HCT116 (cell line): ENCODE measurements around the gene MED25. TPM values are rescaled to one million over a fixed set of nuclear protein-coding genes. Genes with fewer than 3 reads are reported as not detected.

Experiments
- ATAC-seq: fragments of 200-7000 bp; cut with Tn5 transposase; 2 replicates; pipeline ENCODE4 v1.9.1; 2020; ENCODE audit warnings: mild to moderate bottlenecking, moderate library complexity
- BruUV-seq: library from RNA; stranded (reverse); fragments of 400-500 nt; replicated peaks from 2 replicates; lab custom pipeline; 2021; lab: Mats Ljungman, UMichigan
- CTCF ChIA-PET: fragments of 300-600 bp; sonication (Branson Sonifier 250); formaldehyde crosslinking; loops from one replicate; lab custom pipeline; 2021; ENCODE audit warnings: antibody characterized with exemption; lab: Charles Lee
- POLR2A ChIA-PET: fragments of 300-600, 350-600 bp; sonication (Branson Sonifier 250); formaldehyde crosslinking; loops from one replicate; lab custom pipeline; 2021; ENCODE audit warnings: antibody characterized with exemption; lab: Charles Lee
- RAD21 ChIA-PET, 2 experiments: fragments of 300-600 bp; sonication (Branson Sonifier 250); formaldehyde crosslinking; loops; one replicate each; lab custom pipeline; 2023; ENCODE audit warnings: low total read pairs in 2 of 2; ENCODE audit not compliant: uncharacterized antibody in 2 of 2, unreplicated experiment in 2 of 2, low non-redundant PET in 1 of 2; lab: Charles Lee
- DNase-seq: peaks from one replicate; pipeline ENCODE4 v3.0.0-alpha.2; 2010; ENCODE audit warnings: low read depth, low spot score
- H2AFZ ChIP-seq: fragments of 200-600 bp; shearing (Covaris generic), sonication (generic); 2 replicates; pipeline ENCODE4 v1.6.1; 2017; ENCODE audit warnings: low read depth, mixed run types, mixed read lengths, antibody characterized with exemption, low read length; ENCODE audit not compliant: poor library complexity, severe bottlenecking
- H3K27ac ChIP-seq: 2 replicates; pipeline ENCODE4 v1.5.1; 2012; ENCODE audit warnings: low read depth, low read length
- H3K27me3 ChIP-seq: fragments of 200-600 bp; sonication (generic); 2 replicates; pipeline ENCODE4 v1.6.1; 2016; ENCODE audit warnings: mixed run types, low read length, mixed read lengths; ENCODE audit not compliant: insufficient read depth
- H3K36me3 ChIP-seq, 2 experiments: fragments of 200-500 bp in 1 of 2; fragments of 200-600 bp in 1 of 2; sonication (Bioruptor generic) in 1 of 2; sonication (generic) in 1 of 2; 2 replicates each; pipeline versions ENCODE4 v1.5.1 to v1.6.1; 2014 to 2016; ENCODE audit warnings: low read length in 2 of 2, inconsistent platforms in 1 of 2, mixed read lengths in 1 of 2, mixed run types in 1 of 2; ENCODE audit not compliant: insufficient read depth in 2 of 2, control insufficient read depth in 1 of 2
- H3K4me1 ChIP-seq, 2 experiments: fragments of 200-600 bp in 1 of 2; sonication (generic) in 1 of 2; 2 replicates each; pipeline versions ENCODE4 v1.5.1 to v1.6.1; 2012 to 2017; ENCODE audit warnings: low read length in 2 of 2, inconsistent platforms in 1 of 2, mild to moderate bottlenecking in 1 of 2, mixed read lengths in 1 of 2, mixed run types in 1 of 2, moderate library complexity in 1 of 2; ENCODE audit not compliant: insufficient read depth in 2 of 2, control insufficient read depth in 1 of 2
- H3K4me2 ChIP-seq: fragments of 200-600 bp; sonication (generic); 2 replicates; pipeline ENCODE4 v1.6.1; 2017; ENCODE audit warnings: mixed run types, low read length, mixed read lengths
- H3K4me3 ChIP-seq, 2 experiments: fragments of 200-600 bp in 1 of 2; sonication (generic) in 1 of 2; replicated peaks in 1 of 2; 2 replicates each; pipeline ENCODE4 v1.5.1; 2011 to 2016; ENCODE audit warnings: low read length in 2 of 2, control low read depth in 1 of 2, low read depth in 1 of 2, mild to moderate bottlenecking in 1 of 2, mixed read lengths in 1 of 2, mixed run types in 1 of 2
- H3K79me2 ChIP-seq: fragments of 200-600 bp; sonication (generic); 2 replicates; pipeline ENCODE4 v1.6.1; 2017; ENCODE audit warnings: mild to moderate bottlenecking, mixed run types, low read length, moderate library complexity, mixed read lengths; ENCODE audit not compliant: insufficient read depth
- H3K9ac ChIP-seq: fragments of 200-600 bp; sonication (generic); 2 replicates; pipeline ENCODE4 v1.6.1; 2016; ENCODE audit warnings: low read length, mixed read lengths
- H3K9me2 ChIP-seq: fragments of 200-600 bp; sonication (generic), shearing (Covaris generic); 2 replicates; pipeline ENCODE4 v1.6.1; 2017; ENCODE audit warnings: mixed run types, mild to moderate bottlenecking, moderate library complexity; ENCODE audit not compliant: insufficient read depth
- H3K9me3 ChIP-seq, 2 experiments: fragments of 200-500 bp in 1 of 2; fragments of 200-600 bp in 1 of 2; sonication (Bioruptor generic) in 1 of 2; sonication (generic) in 1 of 2; 2 replicates each; pipeline ENCODE4 v1.6.1; 2014 to 2017; ENCODE audit warnings: low read length in 2 of 2, mixed read lengths in 2 of 2, inconsistent platforms in 1 of 2, low read depth in 1 of 2, mild to moderate bottlenecking in 1 of 2, mixed run types in 1 of 2, moderate library complexity in 1 of 2; ENCODE audit not compliant: control insufficient read depth in 1 of 2, insufficient read depth in 1 of 2
- H4K20me1 ChIP-seq: fragments of 200-600 bp; sonication (generic), shearing (Covaris generic); 2 replicates; pipeline ENCODE4 v1.6.1; 2017; ENCODE audit warnings: mixed run types, mild to moderate bottlenecking, moderate library complexity; ENCODE audit not compliant: insufficient read depth
- CBX3 ChIP-seq: IDR thresholded peaks from 2 replicates; pipeline ENCODE4 v1.6.1; 2012; ENCODE audit warnings: low read depth
- EGR1 ChIP-seq: IDR thresholded peaks from 2 replicates; pipeline ENCODE4 v1.6.1; 2012; ENCODE audit warnings: low read depth
- ELF1 ChIP-seq: IDR thresholded peaks from 2 replicates; pipeline ENCODE4 v1.6.1; 2012; ENCODE audit warnings: low read depth, borderline replicate concordance
- EZH2 ChIP-seq: fragments of 200-600 bp; sonication (generic); IDR thresholded peaks from 2 replicates; pipeline ENCODE4 v1.6.1; 2017; ENCODE audit warnings: antibody characterized with exemption, mixed run types
- EZH2phosphoT487 ChIP-seq: fragments of 200-600 bp; IDR thresholded peaks from 2 replicates; pipeline ENCODE4 v1.6.1; 2018; ENCODE audit warnings: antibody characterized with exemption, borderline replicate concordance
- FOSL1 ChIP-seq: IDR thresholded peaks from 2 replicates; pipeline ENCODE4 v1.6.1; 2012; ENCODE audit warnings: low read depth
- JUND ChIP-seq: IDR thresholded peaks from 2 replicates; pipeline ENCODE4 v1.6.1; 2012
- POLR2A ChIP-seq: IDR thresholded peaks from 2 replicates; pipeline ENCODE4 v1.7.0; 2011; ENCODE audit warnings: borderline replicate concordance; ENCODE audit not compliant: insufficient read depth, insufficient read length; ENCODE audit errors: extremely low read depth
- POLR2AphosphoS5 ChIP-seq: IDR thresholded peaks from 2 replicates; pipeline ENCODE4 v1.6.1; 2011; ENCODE audit warnings: mild to moderate bottlenecking, low read depth, low read length, moderate library complexity
- RAD21 ChIP-seq: IDR thresholded peaks from 2 replicates; pipeline ENCODE4 v1.6.1; 2012; ENCODE audit warnings: low read depth, mild to moderate bottlenecking
- SP1 ChIP-seq: IDR thresholded peaks from 2 replicates; pipeline ENCODE4 v1.6.1; 2012; ENCODE audit warnings: low read depth
- SRF ChIP-seq: IDR thresholded peaks from 2 replicates; pipeline ENCODE4 v1.6.1; 2012; ENCODE audit warnings: low read depth
- ZFX ChIP-seq: fragments of 450-650 bp; IDR thresholded peaks from 2 replicates; pipeline ENCODE4 v1.6.1; 2017
- ZNF274 ChIP-seq: fragments of 200-500 bp; sonication (Bioruptor generic); IDR thresholded peaks from 2 replicates; pipeline ENCODE4 v1.6.1; 2014; ENCODE audit warnings: mild to moderate bottlenecking, low read depth, low read length, inconsistent platforms
- intact Hi-C: fragments of 100-400 bp; cut with micrococcal nuclease; formaldehyde crosslinking; loops from 2 replicates; pipeline ENCODE4 v1.10.0; 2022
- total RNA-seq: library from RNA; stranded (reverse); gene quantifications from one replicate; pipeline ENCODE4 v1.2.1, GENCODE V29; 2021; ENCODE audit not compliant: unreplicated experiment
- TF ChIP-seq, protein P1 (sequence below): IDR thresholded peaks from 2 replicates; pipeline ENCODE4 v1.6.1; 2012
- TF ChIP-seq, protein P2 (sequence below): IDR thresholded peaks from 2 replicates; pipeline ENCODE4 v1.6.1; 2012; ENCODE audit warnings: low read depth
- TF ChIP-seq, protein P3 (sequence below): IDR thresholded peaks from 2 replicates; pipeline ENCODE4 v1.6.1; 2012

MED25 gene
- total RNA-seq, 1 experiment from 2014 or later, result 77.7 TPM

DNA sequence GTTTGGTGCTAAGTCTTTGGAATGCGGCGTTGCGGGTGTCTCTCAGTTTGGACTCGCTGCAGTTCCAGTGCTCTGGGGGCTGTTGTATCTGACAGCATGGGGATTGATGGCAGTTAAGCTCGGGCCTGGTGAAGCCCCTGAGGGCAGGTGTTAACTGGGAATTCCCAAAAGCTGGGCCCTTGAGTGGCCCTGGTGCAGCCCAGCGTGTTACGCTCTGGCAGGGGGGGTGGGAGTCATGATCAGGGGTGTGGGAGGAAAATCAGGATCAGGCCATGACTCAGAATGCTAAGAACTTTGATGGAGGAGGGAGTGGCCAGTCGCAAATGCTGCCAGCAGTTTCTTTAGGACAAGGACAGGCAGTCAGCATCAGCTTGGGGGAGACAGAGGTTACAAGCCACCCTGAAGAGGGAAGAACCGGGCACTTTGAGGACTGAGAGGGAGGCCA, 31.7 kb upstream of the MED25 start (continued):
- TF ChIP-seq, protein P1, sequence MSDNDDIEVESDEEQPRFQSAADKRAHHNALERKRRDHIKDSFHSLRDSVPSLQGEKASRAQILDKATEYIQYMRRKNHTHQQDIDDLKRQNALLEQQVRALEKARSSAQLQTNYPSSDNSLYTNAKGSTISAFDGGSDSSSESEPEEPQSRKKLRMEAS, result no peak
- TF ChIP-seq ELF1 (no peak), SP1 (no peak), EZH2phosphoT487 (no peak), SRF (no peak), ZFX (no peak), CBX3 (no peak), EZH2 (no peak), ZNF274 (no peak), RAD21 (no peak), POLR2AphosphoS5 (no peak)
- TF ChIP-seq, protein P2, sequence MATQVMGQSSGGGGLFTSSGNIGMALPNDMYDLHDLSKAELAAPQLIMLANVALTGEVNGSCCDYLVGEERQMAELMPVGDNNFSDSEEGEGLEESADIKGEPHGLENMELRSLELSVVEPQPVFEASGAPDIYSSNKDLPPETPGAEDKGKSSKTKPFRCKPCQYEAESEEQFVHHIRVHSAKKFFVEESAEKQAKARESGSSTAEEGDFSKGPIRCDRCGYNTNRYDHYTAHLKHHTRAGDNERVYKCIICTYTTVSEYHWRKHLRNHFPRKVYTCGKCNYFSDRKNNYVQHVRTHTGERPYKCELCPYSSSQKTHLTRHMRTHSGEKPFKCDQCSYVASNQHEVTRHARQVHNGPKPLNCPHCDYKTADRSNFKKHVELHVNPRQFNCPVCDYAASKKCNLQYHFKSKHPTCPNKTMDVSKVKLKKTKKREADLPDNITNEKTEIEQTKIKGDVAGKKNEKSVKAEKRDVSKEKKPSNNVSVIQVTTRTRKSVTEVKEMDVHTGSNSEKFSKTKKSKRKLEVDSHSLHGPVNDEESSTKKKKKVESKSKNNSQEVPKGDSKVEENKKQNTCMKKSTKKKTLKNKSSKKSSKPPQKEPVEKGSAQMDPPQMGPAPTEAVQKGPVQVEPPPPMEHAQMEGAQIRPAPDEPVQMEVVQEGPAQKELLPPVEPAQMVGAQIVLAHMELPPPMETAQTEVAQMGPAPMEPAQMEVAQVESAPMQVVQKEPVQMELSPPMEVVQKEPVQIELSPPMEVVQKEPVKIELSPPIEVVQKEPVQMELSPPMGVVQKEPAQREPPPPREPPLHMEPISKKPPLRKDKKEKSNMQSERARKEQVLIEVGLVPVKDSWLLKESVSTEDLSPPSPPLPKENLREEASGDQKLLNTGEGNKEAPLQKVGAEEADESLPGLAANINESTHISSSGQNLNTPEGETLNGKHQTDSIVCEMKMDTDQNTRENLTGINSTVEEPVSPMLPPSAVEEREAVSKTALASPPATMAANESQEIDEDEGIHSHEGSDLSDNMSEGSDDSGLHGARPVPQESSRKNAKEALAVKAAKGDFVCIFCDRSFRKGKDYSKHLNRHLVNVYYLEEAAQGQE, result no peak
- TF ChIP-seq, protein P3, sequence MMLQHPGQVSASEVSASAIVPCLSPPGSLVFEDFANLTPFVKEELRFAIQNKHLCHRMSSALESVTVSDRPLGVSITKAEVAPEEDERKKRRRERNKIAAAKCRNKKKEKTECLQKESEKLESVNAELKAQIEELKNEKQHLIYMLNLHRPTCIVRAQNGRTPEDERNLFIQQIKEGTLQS, result no peak

DNA sequence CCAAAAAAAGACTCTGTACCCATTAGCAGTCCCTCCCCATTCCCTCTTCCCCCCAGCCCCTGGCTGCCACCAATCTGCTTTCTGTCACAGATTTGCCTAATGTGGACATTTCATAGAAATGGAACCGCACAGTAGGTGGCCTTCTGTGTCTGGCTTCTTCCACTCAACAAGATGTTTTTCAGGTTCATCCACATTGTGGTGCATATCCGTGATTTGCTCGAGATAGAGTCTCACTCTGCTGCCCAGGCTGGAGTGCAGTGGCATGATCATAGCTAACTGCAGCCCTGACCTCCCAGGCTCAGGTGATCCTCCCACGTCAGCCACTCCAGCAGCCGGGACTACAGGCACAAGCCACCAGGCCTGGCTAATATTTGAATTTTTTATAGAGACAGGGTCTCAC, 30.3 kb upstream of the MED25 start:
- H3K9me3 ChIP-seq, result no peaks in the 10 kb centered on the region
- H3K36me3 ChIP-seq, result peaks cover 6 to 10% of the 10 kb centered on the region in 2 experiments; a peak in 3 of 4 replicates
- no peaks in the 10 kb centered on the region for H3K27me3 ChIP-seq
- no peak overlapping the region for H3K9ac ChIP-seq
- H3K4me1 ChIP-seq, result peaks cover 11 to 24% of the 10 kb centered on the region in 2 experiments
- H4K20me1 ChIP-seq, result no peaks in the 10 kb centered on the region
- H3K27ac ChIP-seq, result no peak overlapping the region
- H2AFZ ChIP-seq, result no peak overlapping the region
- no peak for DNase-seq
- no peaks in the 10 kb centered on the region for H3K79me2 ChIP-seq
- ChIA-PET POLR2A (no interaction called here), CTCF (no interaction called here), RAD21 (no interaction called here)
- intact Hi-C loops, result no loop called here
- BruUV-seq, result no TSS peak
- no peak overlapping the region for H3K4me3 ChIP-seq
- no peak overlapping the region for H3K4me2 ChIP-seq
- ATAC-seq, result no peak
- TF ChIP-seq FOSL1 (no peak), POLR2A (no peak), POLR2AphosphoS5 (no peak), EGR1 (no peak), JUND (no peak), ELF1 (no peak), ZFX (no peak)
- no peaks in the 10 kb centered on the region for H3K9me2 ChIP-seq
